ENCODE measurements around the gene TNRC6C.

DNA sequence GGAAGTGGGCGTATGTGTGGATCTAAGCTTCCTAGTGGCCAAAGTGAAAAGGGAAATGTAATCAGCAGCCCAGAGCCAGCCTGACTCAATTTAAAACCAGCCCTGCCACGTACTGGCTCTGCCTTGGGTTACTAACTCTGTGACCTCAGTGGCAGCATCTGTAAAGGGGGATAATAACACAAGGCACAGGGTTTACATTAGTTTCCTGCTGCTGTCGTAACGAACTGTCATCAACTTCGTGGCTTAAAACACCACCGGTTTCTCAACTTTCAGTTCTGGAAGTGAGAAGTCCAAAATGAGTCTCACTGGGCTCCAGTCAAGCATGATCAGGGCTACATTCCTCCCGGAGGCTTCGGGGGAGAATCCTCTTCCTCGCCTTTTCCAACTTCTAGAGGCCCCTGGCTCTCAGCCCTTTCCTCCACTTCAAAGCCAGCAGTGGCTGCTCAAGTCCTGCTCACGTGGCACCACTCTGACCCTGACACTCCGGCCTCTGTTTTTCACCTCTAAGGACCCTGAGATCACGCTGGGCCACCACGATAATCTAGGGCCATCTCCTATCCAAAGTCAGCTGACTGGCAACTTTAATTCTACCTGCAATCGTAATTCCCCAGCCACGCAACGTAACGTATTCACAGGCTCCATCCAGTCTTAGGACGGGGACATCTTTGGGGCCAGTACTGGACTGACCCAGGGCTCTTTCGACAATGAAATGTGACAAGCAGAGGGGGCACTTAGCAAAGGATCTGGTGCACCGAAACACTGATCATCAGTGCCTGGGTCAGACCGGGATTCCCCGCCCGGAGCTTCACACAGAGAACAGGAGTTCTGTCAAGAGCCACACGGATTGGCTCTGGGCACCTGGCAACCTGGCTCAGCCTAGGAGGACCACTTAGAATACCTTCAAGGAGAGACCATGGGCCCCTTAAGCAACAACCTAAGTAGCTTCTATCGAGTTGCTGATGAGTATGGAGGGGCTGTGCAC, 155.6 kb downstream of the TNRC6C start:
- no peak for TF ChIP-seq CTCF (IDR thresholded peaks at IDR 0.05; ENCODE audit: low read depth, low read length, missing input control)
- TF ChIP-seq RAD21 (IDR thresholded peaks at IDR 0.05): no peak
- no peak for TF ChIP-seq SP1 (IDR thresholded peaks at IDR 0.05)
- TF ChIP-seq, protein P1, sequence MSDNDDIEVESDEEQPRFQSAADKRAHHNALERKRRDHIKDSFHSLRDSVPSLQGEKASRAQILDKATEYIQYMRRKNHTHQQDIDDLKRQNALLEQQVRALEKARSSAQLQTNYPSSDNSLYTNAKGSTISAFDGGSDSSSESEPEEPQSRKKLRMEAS (IDR thresholded peaks at IDR 0.05): no peak
- TF ChIP-seq REST (IDR thresholded peaks at IDR 0.05): no peak
- TF ChIP-seq YY1 (IDR thresholded peaks at IDR 0.05): no peak
- no peak for TF ChIP-seq JUND (IDR thresholded peaks at IDR 0.05)
- no peak for TF ChIP-seq HNF4A (conservative IDR thresholded peaks at IDR 0.05)
- TF ChIP-seq TAF1 (conservative IDR thresholded peaks at IDR 0.05): no peak
- TF ChIP-seq, protein P2, sequence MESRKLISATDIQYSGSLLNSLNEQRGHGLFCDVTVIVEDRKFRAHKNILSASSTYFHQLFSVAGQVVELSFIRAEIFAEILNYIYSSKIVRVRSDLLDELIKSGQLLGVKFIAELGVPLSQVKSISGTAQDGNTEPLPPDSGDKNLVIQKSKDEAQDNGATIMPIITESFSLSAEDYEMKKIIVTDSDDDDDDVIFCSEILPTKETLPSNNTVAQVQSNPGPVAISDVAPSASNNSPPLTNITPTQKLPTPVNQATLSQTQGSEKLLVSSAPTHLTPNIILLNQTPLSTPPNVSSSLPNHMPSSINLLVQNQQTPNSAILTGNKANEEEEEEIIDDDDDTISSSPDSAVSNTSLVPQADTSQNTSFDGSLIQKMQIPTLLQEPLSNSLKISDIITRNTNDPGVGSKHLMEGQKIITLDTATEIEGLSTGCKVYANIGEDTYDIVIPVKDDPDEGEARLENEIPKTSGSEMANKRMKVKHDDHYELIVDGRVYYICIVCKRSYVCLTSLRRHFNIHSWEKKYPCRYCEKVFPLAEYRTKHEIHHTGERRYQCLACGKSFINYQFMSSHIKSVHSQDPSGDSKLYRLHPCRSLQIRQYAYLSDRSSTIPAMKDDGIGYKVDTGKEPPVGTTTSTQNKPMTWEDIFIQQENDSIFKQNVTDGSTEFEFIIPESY (IDR thresholded peaks at IDR 0.05): no peak
